Suprapubic skin (tissue), 4 donors: ENCODE data around the gene RIOK1.

ENCODE experiments used
- POLR2A ChIP-seq, 2 donors: fragments of 450-650 bp; IDR thresholded peaks; one replicate each; pipeline ENCODE4 v1.6.1; 2017; ENCODE audit warnings: antibody characterized with exemption in 2 of 2, mild to moderate bottlenecking in 2 of 2, moderate library complexity in 2 of 2
- POLR2AphosphoS5 ChIP-seq, 3 donors: sonication (generic); formaldehyde crosslinking; IDR thresholded peaks; one replicate each; pipeline ENCODE4 v1.6.1; 2017; ENCODE audit warnings: antibody characterized with exemption in 3 of 3

DNA sequence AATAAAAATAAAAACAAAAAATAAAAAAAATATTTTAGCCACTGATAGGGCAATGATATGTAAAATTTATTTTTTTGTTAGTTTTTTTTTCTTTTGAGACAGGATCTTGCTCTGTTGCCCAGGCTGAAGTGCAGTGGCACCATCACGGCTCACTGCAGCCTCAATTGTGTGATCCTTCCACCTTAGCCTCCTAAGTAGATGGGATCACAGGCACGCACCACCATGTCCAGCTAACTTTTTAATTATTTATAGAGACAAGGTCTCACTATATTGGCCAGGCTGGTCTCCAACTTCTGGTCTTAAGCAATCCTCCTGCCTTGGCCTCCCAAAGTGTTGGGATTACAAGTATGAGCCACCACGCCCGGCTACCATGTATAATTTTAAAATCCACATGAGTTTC is 59.4 kb downstream of the RIOK1 start:
- TF ChIP-seq POLR2AphosphoS5 (IDR thresholded peaks at IDR 0.05): no peak
- no peak for TF ChIP-seq POLR2A (IDR thresholded peaks at IDR 0.05)
